ENCODE data around the gene MCM9. TPM values are rescaled to one million over a fixed set of nuclear protein-coding genes. Genes with fewer than 3 reads are reported as not detected.
A peak's percentile ranks its signal among the peaks of the same experiment; 100 is the strongest.

MCM9 gene
- total RNA-seq, 2 experiments from 2014 or later, result 18.4 to 21.3 TPM

GRCh38 chr6:118893807-118894424 is 41.0 kb downstream of the MCM9 start, which contains the start of gene ASF1A:
ASF1A (plus strand) TSS chr6:118894152; CDS start chr6:118894414, 262 bp downstream.
- Mint-ChIP-seq H3K27ac (peak within 1 kb of the TSS; percentile 99), H3K4me3 (peak within 1 kb of the TSS; percentile 91), H3K4me1 (ENCODE audit: low read depth) (peaks cover 55% of the 10 kb centered on the region), H3K27me3 (no peaks in the 10 kb centered on the region), H3K9me3 (no peaks in the 10 kb centered on the region), H3K36me3 (ENCODE audit: low read depth) (peaks cover 32% of the 10 kb centered on the region)
- peak; percentile 97 for DNase-seq
- POLR2A ChIA-PET, result interaction anchor here (0.7 to 2.7 kb wide), 10 partner anchors 10 to 335 kb away, joined by 3 to 13 read pairs (median 4); no protein-coding TSS in a partner anchor
- CTCF ChIA-PET, result interaction anchor here (0.7 to 3.3 kb wide), 10 partner anchors 11 to 328 kb away, joined by 3 to 19 read pairs (median 4); no protein-coding TSS in a partner anchor
- TF ChIP-seq CTCF (IDR thresholded peaks at IDR 0.05), result peak; percentile 8
- intact Hi-C loops (cut with micrococcal nuclease), result loop anchor here (2.0 to 5.0 kb wide), 4 partner anchors 49 to 187 kb away; partner anchors contain the start of gene FAM184A
- ATAC-seq, result peak; percentile 77

GRCh38 chr6:118893064-118893806 is 41.7 kb downstream of the MCM9 start:
- peaks cover 54% of the 10 kb centered on the region for H3K4me1 Mint-ChIP-seq (ENCODE audit: low read depth)
- peak; percentile 40 for ATAC-seq
- peaks cover 32% of the 10 kb centered on the region for H3K36me3 Mint-ChIP-seq (ENCODE audit: low read depth)
- H3K27ac Mint-ChIP-seq, result peak overlapping the region; percentile 99
- peak; percentile 72 for DNase-seq
- no peaks in the 10 kb centered on the region for H3K9me3 Mint-ChIP-seq
- intact Hi-C loops (cut with micrococcal nuclease), result loop anchor here (5.0 kb wide), 3 partner anchors 81 to 186 kb away; partner anchors contain the start of gene FAM184A
- no peaks in the 10 kb centered on the region for H3K27me3 Mint-ChIP-seq
- H3K4me3 Mint-ChIP-seq, result peak overlapping the region; percentile 91
- no peak for TF ChIP-seq CTCF (IDR thresholded peaks at IDR 0.05)
- ChIA-PET POLR2A (interaction anchor here (0.7 to 2.7 kb wide), 8 partner anchors 11 to 347 kb away, joined by 3 to 13 read pairs (median 4); no protein-coding TSS in a partner anchor), CTCF (interaction anchor here (0.7 to 2.6 kb wide), 8 partner anchors 11 to 217 kb away, joined by 3 to 10 read pairs (median 4); no protein-coding TSS in a partner anchor)

- POLR2A ChIA-PET, result interaction anchor here (1.2 to 1.6 kb wide), 4 partner anchors 28 to 346 kb away, joined by 3 to 4 read pairs (median 4); no protein-coding TSS in a partner anchor
Measured at GRCh38 chr6:118892355-118892991, 42.5 kb downstream of the MCM9 start.

More at GRCh38 chr6:118892355-118892991, 42.5 kb downstream of the MCM9 start:
- Mint-ChIP-seq H3K4me1 (ENCODE audit: low read depth) (peaks cover 54% of the 10 kb centered on the region), H3K36me3 (ENCODE audit: low read depth) (peaks cover 31% of the 10 kb centered on the region), H3K27me3 (no peaks in the 10 kb centered on the region), H3K4me3 (peak overlapping the region; percentile 91), H3K27ac (peak overlapping the region; percentile 99), H3K9me3 (no peaks in the 10 kb centered on the region)
- CTCF ChIA-PET, result interaction anchor here (0.7 to 2.6 kb wide), 5 partner anchors 11 to 218 kb away, joined by 3 to 10 read pairs (median 4); no protein-coding TSS in a partner anchor
- no peak for DNase-seq
- TF ChIP-seq CTCF (IDR thresholded peaks at IDR 0.05), result no peak
- intact Hi-C loops (cut with micrococcal nuclease), result loop anchor here (5.0 kb wide), 3 partner anchors 80 to 185 kb away; partner anchors contain the start of gene FAM184A
- ATAC-seq, result no peak

Measured in activated CD8-positive, alpha-beta T cell treated with anti-CD3 and anti-CD28 coated beads for 36 hours (primary cell).